GM10266 (cell line): ENCODE measurements around the gene FAM3C.

Source experiments
- DNase-seq: peaks from one replicate; pipeline ENCODE4 v3.0.0; 2012; ENCODE audit errors: extremely low spot score
- TF ChIP-seq, protein P1 (sequence below): IDR thresholded peaks from 2 replicates; pipeline ENCODE4 v1.5.1; 2012; ENCODE audit warnings: mild to moderate bottlenecking, low read depth; ENCODE audit not compliant: control insufficient read depth, insufficient read depth; ENCODE audit errors: missing control alignments

The FAM3C gene

DNA sequence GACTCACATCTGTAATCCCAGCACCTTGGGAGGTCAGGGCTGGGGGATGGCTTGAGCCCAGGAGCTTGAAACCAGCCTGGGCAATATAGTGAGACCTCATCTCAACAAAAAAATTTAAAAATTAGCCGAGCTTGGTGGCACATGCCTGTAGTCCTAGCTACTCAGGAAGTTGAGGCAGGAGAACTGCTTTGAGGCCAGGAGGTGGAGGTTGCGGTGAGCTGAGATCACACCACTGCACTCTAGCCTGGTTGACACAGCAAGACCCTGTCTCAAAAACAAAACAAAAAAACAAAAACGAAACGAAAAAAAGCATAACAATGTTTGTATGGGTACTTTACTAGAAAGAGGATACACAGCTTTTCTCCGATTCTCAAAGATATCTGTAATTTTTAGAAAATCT lies 35.5 kb downstream of the FAM3C start:
- DNase-seq: no peak
- TF ChIP-seq, protein P1, sequence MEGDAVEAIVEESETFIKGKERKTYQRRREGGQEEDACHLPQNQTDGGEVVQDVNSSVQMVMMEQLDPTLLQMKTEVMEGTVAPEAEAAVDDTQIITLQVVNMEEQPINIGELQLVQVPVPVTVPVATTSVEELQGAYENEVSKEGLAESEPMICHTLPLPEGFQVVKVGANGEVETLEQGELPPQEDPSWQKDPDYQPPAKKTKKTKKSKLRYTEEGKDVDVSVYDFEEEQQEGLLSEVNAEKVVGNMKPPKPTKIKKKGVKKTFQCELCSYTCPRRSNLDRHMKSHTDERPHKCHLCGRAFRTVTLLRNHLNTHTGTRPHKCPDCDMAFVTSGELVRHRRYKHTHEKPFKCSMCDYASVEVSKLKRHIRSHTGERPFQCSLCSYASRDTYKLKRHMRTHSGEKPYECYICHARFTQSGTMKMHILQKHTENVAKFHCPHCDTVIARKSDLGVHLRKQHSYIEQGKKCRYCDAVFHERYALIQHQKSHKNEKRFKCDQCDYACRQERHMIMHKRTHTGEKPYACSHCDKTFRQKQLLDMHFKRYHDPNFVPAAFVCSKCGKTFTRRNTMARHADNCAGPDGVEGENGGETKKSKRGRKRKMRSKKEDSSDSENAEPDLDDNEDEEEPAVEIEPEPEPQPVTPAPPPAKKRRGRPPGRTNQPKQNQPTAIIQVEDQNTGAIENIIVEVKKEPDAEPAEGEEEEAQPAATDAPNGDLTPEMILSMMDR: no peak

DNA sequence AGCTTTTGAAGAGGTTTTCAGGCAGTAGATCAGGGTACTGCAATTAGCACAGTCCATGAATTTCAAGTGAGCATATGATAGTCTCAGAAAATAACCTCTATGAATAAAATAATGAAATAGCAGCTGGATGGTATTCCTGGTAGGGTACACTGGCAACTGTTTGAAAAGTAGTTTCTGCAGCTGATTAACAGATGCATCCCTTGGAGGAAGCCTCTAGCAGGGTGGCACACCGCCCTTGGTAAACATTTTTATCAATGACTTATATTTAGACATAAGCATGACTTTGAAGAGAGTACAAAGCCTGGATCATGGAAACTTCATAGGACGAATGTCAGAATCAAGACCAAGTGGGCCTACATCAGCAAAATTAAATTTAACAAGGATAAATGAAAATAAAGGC lies 40.5 kb downstream of the FAM3C start:
- TF ChIP-seq, protein P1: no peak

DNA sequence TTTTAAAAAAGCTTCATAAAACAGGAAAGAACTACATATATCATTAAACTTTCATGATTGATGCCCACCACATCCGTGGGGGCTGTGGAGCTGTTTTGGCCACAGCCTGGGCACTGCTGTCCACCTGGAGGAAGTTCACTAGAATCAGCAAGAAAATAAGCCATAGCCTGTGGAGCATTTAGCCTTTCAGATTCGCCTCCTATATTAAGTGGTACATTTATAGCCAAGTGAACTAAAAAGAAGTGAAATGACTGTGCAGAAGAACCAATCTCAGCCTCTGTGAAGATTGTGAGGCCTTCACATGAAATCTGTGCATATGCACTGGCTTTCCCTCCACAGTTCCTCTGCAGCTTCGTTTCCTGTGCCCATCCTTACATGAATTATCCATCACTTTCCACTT lies 43.8 kb downstream of the FAM3C start:
- DNase-seq: no peak
- TF ChIP-seq, protein P1: no peak

More for the DNA sequence above, 40.5 kb downstream of the FAM3C start:
- no peak for DNase-seq

DNA sequence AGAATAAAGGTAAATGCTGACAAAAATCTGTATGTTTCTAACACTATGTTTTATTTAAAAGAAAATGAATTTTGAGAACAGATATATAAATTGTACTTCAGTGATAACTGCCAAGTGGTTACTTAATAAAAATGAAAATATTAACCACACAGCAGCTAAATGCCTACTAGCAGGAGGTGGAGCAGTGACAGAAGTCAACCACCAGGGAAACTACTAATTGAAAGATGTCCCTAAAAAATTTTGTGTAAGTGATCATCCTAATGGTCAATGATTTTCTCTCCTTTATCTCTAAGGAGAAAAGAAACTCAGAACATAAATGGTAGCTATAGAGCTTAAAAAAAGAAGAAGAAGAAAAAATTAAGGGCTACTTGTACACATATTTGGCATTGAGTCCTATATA lies 44.4 kb downstream of the FAM3C start:
- TF ChIP-seq, protein P1: no peak
- DNase-seq: no peak

GRCh38 chr7:121344497-121344896 lies 51.6 kb downstream of the FAM3C start:
- TF ChIP-seq, protein P1: no peak
- no peak for DNase-seq

- DNase-seq: no peak
- TF ChIP-seq, protein P1: no peak
Observed at GRCh38 chr7:121344093-121344492, 52.0 kb downstream of the FAM3C start.

GRCh38 chr7:121343302-121343701 lies 52.8 kb downstream of the FAM3C start:
- no peak for DNase-seq
- TF ChIP-seq, protein P1: no peak
